ENCODE measurements around the gene SGCD.

GRCh38 chr5:156409834-156410233, 82.9 kb downstream of the SGCD start:
- TF ChIP-seq POLR2A (IDR thresholded peaks at IDR 0.05) (no peak), CTCF (IDR thresholded peaks at IDR 0.05) (no peak)
